ENCODE data around the gene SOS2. TPM values are rescaled to one million over a fixed set of nuclear protein-coding genes. Genes with fewer than 3 reads are reported as not detected.

SOS2 gene
- total RNA-seq, 6 donors from 2014 or later: 21.3 to 47.1 (median 29.6) TPM

GRCh38 chr14:50106178-50106577 lies 125.2 kb downstream of the SOS2 start:
- DNase-seq (no peak), ATAC-seq (ENCODE audit: low FRiP score in 2 of 2) (no peak)
- peaks cover 0 to 6% (median 1%) of the 10 kb centered on the region in 4 donors for H3K4me1 ChIP-seq
- H3K27me3 ChIP-seq: no peaks in the 10 kb centered on the region
- no peak overlapping the region for H3K4me3 ChIP-seq
- no peak overlapping the region for H3K27ac ChIP-seq
- 88 to 91% methylated on average over 4 of the region's 4 CpGs for WGBS, 2 donors
- peaks cover 6 to 30% (median 20%) of the 10 kb centered on the region in 4 donors for H3K36me3 ChIP-seq
- no peaks in the 10 kb centered on the region for H3K9me3 ChIP-seq
- TF ChIP-seq POLR2A (IDR thresholded peaks at IDR 0.05): no peak
- no peak for TF ChIP-seq EP300 (IDR thresholded peaks at IDR 0.05)
- no peak for TF ChIP-seq CTCF (IDR thresholded peaks at IDR 0.05)
- no peak for TF ChIP-seq POLR2AphosphoS5 (IDR thresholded peaks at IDR 0.05)

GRCh38 chr14:50103558-50103957 lies 127.8 kb downstream of the SOS2 start:
- no peak for TF ChIP-seq POLR2A (IDR thresholded peaks at IDR 0.05)
- no peak for TF ChIP-seq EP300 (IDR thresholded peaks at IDR 0.05)
- no peak for TF ChIP-seq CTCF (IDR thresholded peaks at IDR 0.05)
- TF ChIP-seq POLR2AphosphoS5 (IDR thresholded peaks at IDR 0.05): no peak
- DNase-seq: no peak
- WGBS, 2 donors: 85% methylated on average over 6 of the region's 6 CpGs
- H3K27ac ChIP-seq: no peak overlapping the region
- peaks cover 0 to 6% (median 1%) of the 10 kb centered on the region in 4 donors for H3K4me1 ChIP-seq
- no peak overlapping the region for H3K4me3 ChIP-seq
- ATAC-seq (ENCODE audit: low FRiP score in 2 of 2): no peak
- no peaks in the 10 kb centered on the region for H3K9me3 ChIP-seq
- H3K27me3 ChIP-seq: no peaks in the 10 kb centered on the region
- peaks cover 0 to 8% (median 2%) of the 10 kb centered on the region in 4 donors for H3K36me3 ChIP-seq

GRCh38 chr14:50101417-50101816 lies 130.0 kb downstream of the SOS2 start:
- no peaks in the 10 kb centered on the region for H3K4me1 ChIP-seq
- DNase-seq: no peak
- no peaks in the 10 kb centered on the region for H3K36me3 ChIP-seq
- WGBS, 2 donors: 84% methylated on average over 7 of the region's 7 CpGs
- H3K9me3 ChIP-seq: no peaks in the 10 kb centered on the region
- no peak for TF ChIP-seq EP300 (IDR thresholded peaks at IDR 0.05)
- no peak for TF ChIP-seq POLR2AphosphoS5 (IDR thresholded peaks at IDR 0.05)
- no peak for TF ChIP-seq CTCF (IDR thresholded peaks at IDR 0.05)
- TF ChIP-seq POLR2A (IDR thresholded peaks at IDR 0.05): no peak
- H3K27me3 ChIP-seq: no peaks in the 10 kb centered on the region
- no peak for ATAC-seq (ENCODE audit: low FRiP score in 2 of 2)
- H3K27ac ChIP-seq: no peak overlapping the region
- no peak overlapping the region for H3K4me3 ChIP-seq

- Histone ChIP-seq H3K9me3 (no peaks in the 10 kb centered on the region), H3K27ac (no peak overlapping the region), H3K4me3 (no peak overlapping the region), H3K36me3 (no peaks in the 10 kb centered on the region), H3K4me1 (no peaks in the 10 kb centered on the region), H3K27me3 (no peaks in the 10 kb centered on the region)
- DNase-seq (no peak), ATAC-seq (ENCODE audit: low FRiP score in 2 of 2) (no peak)
- TF ChIP-seq POLR2AphosphoS5 (IDR thresholded peaks at IDR 0.05) (no peak), CTCF (IDR thresholded peaks at IDR 0.05) (no peak), EP300 (IDR thresholded peaks at IDR 0.05) (no peak), POLR2A (IDR thresholded peaks at IDR 0.05) (no peak)
- WGBS, 2 donors: 92 to 100% methylated on average over 2 of the region's 2 CpGs
Measured at GRCh38 chr14:50100805-50101204, 130.6 kb downstream of the SOS2 start.

- no peaks in the 10 kb centered on the region for H3K9me3 ChIP-seq
- no peaks in the 10 kb centered on the region for H3K4me1 ChIP-seq
- H3K36me3 ChIP-seq: no peaks in the 10 kb centered on the region
- no peak for TF ChIP-seq CTCF (IDR thresholded peaks at IDR 0.05)
- no peak for TF ChIP-seq POLR2A (IDR thresholded peaks at IDR 0.05)
- no peak for TF ChIP-seq EP300 (IDR thresholded peaks at IDR 0.05)
- no peak for TF ChIP-seq POLR2AphosphoS5 (IDR thresholded peaks at IDR 0.05)
- no peak for DNase-seq
- H3K27ac ChIP-seq: no peak overlapping the region
- ATAC-seq (ENCODE audit: low FRiP score in 2 of 2): no peak
- H3K27me3 ChIP-seq: no peaks in the 10 kb centered on the region
- WGBS, 2 donors: 91 to 94% methylated on average over 4 of the region's 4 CpGs
- no peak overlapping the region for H3K4me3 ChIP-seq
Measured at GRCh38 chr14:50099335-50099734, 132.0 kb downstream of the SOS2 start.

Measured in upper lobe of left lung (tissue), 6 donors.